ENCODE measurements around the gene IPCEF1.
"Not testable (repeated sequence)": the region's sequence is repeated elsewhere in the genome, so short reads cannot be mapped to it uniquely, and the experiment has no call there.

Gene IPCEF1

DNA sequence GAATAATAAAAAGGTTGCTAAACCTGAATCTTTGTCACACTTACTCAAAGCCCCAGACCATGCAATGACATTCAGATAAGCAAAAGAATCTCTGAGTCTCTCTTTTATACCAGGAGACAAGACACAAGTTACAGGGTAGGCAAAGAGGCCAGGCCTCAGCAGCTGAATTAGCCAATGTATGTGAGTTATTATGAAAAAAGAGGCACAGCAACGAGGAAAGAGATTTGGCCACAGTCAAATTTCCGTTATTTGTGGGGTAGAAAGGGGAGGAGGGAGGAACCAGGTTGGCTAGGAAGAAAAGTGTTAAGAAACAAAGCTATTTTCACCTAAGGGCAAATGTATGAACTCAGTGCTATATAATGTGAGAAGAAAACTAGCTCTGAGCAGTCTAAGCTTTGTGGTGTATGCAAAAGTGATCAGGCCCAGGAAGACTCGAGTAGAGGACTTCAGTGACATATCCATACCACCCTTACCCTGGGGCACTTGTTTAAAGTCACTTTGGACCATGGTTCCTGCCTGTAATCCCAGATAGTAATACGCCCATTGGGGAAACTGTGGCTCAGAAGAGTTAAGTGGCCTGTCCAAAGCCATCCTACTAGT is 19.1 kb downstream of the IPCEF1 start:
- no peak for DNase-seq (ENCODE audit: low read depth)
- H3K4me3 ChIP-seq (ENCODE audit: control insufficient read depth, low read depth, low read length), result no peak overlapping the region
- TF ChIP-seq, protein P1, sequence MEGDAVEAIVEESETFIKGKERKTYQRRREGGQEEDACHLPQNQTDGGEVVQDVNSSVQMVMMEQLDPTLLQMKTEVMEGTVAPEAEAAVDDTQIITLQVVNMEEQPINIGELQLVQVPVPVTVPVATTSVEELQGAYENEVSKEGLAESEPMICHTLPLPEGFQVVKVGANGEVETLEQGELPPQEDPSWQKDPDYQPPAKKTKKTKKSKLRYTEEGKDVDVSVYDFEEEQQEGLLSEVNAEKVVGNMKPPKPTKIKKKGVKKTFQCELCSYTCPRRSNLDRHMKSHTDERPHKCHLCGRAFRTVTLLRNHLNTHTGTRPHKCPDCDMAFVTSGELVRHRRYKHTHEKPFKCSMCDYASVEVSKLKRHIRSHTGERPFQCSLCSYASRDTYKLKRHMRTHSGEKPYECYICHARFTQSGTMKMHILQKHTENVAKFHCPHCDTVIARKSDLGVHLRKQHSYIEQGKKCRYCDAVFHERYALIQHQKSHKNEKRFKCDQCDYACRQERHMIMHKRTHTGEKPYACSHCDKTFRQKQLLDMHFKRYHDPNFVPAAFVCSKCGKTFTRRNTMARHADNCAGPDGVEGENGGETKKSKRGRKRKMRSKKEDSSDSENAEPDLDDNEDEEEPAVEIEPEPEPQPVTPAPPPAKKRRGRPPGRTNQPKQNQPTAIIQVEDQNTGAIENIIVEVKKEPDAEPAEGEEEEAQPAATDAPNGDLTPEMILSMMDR (IDR thresholded peaks at IDR 0.05; ENCODE audit: control insufficient read depth, insufficient read depth, low read depth, low read length, missing control alignments), result no peak

DNA sequence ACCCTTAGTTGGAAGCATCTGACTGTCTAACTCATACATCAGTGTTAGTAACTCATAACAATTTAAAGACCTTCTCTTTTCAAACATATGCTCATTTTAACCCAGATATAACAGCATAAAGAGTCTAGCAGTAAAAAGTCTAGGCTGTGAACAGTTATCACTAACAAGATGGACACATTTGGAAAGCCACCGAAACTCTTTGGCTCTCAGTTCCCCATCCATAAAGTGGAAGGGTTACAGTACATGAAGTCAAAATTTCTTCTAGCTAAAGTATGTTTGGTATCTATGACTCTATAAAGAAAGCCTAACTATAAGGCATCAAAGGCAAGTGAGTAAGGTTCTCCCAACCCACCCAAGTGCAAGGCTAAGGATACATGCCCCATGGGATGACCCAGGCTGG is 22.5 kb downstream of the IPCEF1 start:
- not testable (repeated sequence) for DNase-seq (ENCODE audit: low read depth); H3K4me3 ChIP-seq (ENCODE audit: control insufficient read depth, low read depth, low read length)

DNA sequence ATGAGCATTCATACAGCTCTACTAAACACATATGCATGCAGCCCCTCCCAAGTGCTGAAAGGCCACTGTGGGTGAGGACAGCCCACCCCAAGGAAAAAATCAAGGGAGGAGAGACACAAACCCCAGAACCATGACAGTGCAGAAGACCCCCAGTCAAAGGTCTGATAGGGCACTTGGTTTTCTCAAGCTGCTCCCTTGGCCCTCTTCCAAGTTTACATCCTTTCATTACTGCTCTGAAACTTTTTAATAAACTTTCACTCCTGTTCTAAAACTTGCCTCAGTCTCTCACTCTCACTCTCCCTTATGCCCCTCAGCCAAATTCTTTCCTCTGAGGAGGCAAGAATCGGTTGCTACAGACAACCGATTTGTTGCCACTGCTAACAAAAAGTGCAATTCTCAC is 24.9 kb downstream of the IPCEF1 start:
- H3K4me3 ChIP-seq (ENCODE audit: control insufficient read depth, low read depth, low read length), result no peak overlapping the region
- TF ChIP-seq, protein P1 (IDR thresholded peaks at IDR 0.05; ENCODE audit: control insufficient read depth, insufficient read depth, low read depth, low read length, missing control alignments), result no peak
- no peak for DNase-seq (ENCODE audit: low read depth)

DNA sequence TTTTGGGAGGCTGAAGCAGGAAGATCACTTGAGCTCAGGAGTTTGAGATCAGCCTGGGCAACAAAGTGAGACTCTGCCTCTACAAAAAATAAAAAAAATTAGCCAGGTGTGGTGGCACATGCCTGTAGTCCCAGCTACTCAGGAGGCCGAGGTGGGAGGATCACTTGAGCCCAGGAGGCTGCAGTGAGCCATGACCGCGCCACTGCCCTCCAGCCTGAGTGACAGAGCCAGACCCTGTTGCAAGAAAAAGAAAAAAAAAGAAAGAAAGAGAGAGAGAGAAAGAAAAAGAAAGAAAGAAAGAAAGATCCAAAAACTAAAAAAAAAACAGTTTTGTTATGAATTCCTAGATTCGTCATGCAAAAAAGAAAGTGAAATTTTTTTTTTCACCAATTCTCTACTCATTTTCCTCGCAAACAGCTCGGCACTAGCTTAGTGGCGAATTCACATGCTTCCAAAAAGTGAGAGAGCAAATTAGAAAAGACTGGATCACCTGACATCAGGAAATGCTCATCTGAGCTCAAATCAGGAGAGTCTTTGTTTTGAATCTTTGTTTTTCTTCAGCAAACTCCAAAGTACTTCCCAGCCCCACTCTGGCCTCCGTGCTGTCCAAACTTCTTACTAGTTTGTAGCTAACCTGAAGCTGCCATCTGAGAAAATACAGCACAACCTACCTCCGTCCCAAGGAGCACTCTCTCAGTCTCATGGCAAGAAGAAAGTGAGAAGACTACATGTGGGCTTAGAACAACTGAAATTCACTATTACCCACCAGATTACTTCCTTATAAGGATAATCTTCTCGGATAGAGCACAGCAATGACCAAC is 27.0 kb downstream of the IPCEF1 start:
- TF ChIP-seq, protein P1 (IDR thresholded peaks at IDR 0.05; ENCODE audit: control insufficient read depth, insufficient read depth, low read depth, low read length, missing control alignments), result no peak
- DNase-seq (ENCODE audit: low read depth), result no peak
- H3K4me3 ChIP-seq (ENCODE audit: control insufficient read depth, low read depth, low read length), result no peak overlapping the region

DNA sequence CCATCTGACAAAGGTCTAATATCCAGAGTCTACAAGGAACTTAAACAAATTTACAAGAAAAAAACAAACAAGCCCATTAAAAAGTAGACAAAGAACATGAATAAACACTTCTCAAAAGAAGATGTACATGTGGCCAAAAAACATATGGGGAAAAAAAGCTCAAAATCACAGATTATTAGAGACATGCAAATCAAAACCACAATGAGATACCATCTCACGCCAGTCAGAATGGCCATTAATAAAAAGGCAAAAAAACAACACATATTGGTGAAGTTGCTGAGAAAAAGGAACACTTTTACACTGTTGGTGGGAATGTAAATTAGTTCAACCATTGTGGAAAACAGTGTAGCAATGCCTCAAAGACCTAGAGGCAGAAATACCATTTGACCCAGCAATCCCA is 29.3 kb downstream of the IPCEF1 start:
- not testable (repeated sequence) for H3K4me3 ChIP-seq (ENCODE audit: control insufficient read depth, low read depth, low read length); DNase-seq (ENCODE audit: low read depth)

DNA sequence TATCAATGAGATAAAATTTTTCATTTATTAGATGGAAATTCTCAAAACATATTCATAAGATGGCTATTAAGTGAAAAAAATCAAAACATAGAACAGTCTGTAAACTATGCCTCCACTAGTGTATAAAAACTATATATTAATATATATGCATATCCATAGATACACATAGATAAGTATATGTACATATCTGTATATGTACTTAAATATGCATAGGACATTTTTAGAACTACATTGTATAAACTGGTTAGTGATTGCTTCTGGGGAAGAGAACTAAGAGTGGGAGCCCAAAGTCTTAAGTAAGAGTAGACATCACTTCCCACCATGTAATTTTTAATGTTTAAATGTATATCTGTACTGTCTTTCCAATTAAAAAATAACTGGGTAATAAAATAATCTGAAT is 31.5 kb downstream of the IPCEF1 start:
- no peak overlapping the region for H3K4me3 ChIP-seq (ENCODE audit: control insufficient read depth, low read depth, low read length)
- TF ChIP-seq, protein P1 (IDR thresholded peaks at IDR 0.05; ENCODE audit: control insufficient read depth, insufficient read depth, low read depth, low read length, missing control alignments), result no peak
- no peak for DNase-seq (ENCODE audit: low read depth)

DNA sequence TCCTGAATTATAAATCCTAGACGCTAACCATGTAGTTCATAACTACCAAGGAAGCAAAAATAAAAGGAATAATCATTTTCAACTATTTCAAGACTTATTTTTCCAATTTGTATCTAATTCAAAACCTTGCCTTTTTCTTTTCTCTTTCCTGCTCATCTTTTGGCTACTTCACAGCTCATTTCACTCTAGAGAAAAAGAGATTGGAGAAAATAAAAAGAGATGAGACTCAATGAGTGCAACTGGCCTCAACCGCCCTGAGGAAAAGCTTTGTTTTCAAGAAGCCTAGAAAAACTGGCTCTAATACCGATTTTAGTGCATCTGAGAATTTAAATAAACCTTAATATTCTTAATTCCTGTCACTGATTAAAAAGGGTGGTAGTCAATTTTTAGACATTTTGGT is 36.4 kb downstream of the IPCEF1 start:
- TF ChIP-seq, protein P1 (IDR thresholded peaks at IDR 0.05; ENCODE audit: control insufficient read depth, insufficient read depth, low read depth, low read length, missing control alignments), result no peak
- no peak overlapping the region for H3K4me3 ChIP-seq (ENCODE audit: control insufficient read depth, low read depth, low read length)
- no peak for DNase-seq (ENCODE audit: low read depth)

Measured in AG09309 (cell line).